ENCODE measurements around the gene BPTF. TPM values are rescaled to one million over a fixed set of nuclear protein-coding genes. Genes with fewer than 3 reads are reported as not detected.
A peak's percentile ranks its signal among the peaks of the same experiment; 100 is the strongest.
"Not testable (repeated sequence)": the region's sequence is repeated elsewhere in the genome, so short reads cannot be mapped to it uniquely, and the experiment has no call there.

Gene BPTF, protein sequence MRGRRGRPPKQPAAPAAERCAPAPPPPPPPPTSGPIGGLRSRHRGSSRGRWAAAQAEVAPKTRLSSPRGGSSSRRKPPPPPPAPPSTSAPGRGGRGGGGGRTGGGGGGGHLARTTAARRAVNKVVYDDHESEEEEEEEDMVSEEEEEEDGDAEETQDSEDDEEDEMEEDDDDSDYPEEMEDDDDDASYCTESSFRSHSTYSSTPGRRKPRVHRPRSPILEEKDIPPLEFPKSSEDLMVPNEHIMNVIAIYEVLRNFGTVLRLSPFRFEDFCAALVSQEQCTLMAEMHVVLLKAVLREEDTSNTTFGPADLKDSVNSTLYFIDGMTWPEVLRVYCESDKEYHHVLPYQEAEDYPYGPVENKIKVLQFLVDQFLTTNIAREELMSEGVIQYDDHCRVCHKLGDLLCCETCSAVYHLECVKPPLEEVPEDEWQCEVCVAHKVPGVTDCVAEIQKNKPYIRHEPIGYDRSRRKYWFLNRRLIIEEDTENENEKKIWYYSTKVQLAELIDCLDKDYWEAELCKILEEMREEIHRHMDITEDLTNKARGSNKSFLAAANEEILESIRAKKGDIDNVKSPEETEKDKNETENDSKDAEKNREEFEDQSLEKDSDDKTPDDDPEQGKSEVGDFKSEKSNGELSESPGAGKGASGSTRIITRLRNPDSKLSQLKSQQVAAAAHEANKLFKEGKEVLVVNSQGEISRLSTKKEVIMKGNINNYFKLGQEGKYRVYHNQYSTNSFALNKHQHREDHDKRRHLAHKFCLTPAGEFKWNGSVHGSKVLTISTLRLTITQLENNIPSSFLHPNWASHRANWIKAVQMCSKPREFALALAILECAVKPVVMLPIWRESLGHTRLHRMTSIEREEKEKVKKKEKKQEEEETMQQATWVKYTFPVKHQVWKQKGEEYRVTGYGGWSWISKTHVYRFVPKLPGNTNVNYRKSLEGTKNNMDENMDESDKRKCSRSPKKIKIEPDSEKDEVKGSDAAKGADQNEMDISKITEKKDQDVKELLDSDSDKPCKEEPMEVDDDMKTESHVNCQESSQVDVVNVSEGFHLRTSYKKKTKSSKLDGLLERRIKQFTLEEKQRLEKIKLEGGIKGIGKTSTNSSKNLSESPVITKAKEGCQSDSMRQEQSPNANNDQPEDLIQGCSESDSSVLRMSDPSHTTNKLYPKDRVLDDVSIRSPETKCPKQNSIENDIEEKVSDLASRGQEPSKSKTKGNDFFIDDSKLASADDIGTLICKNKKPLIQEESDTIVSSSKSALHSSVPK (N-terminal part only)
- 18.3 and 31.3 TPM in 2 replicates for total RNA-seq

DNA sequence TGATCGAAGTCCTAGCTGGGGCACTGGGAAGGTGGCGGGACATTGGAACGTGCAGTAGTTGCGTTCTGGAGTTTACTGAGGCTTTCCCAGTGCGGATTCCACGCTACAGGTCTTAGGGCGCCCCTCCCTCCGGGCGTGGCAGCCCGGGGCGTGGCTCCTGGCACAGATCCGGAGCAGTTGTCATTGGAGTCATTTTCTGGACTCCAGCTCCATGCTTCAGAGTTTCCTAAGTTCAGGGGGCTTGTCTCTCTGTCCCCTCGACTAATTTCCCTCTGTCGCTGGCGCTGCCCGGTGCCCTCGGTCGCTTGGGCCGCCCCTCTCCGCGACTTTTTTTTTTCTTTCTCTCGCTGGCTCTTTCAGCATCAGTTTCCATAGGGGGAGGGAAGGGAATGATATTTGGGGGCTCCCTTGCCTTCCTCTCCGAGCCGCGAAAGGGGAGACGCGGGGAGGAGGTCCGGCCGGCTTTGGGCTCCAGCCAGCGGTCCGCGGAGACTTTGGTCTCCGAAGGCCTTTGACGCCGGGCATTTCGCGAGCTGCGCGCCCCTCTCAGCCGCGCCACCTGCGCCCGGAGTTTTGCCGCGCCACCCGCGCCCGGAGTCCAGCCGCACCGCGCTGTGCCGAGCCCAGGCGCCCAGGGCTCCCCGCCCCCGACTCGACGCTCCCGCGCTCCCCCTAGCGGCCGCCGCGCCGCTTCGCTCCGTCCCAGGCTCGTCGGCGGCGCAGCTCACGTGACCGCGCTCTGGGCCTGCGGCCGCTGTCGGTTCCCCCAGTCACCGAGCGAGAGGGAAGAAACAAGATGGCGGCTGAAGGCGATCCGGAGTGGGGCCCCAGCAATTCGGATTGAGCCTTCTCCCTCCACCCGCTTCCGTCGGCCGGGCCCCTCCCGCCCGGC lies at the start of gene BPTF:
Gene BPTF (plus strand): TSS at position 769 of the 892 bp plus-strand sequence. CDS start 222 bp downstream, outside the sequence.
- DNase-seq (ENCODE audit: low read depth in 2 of 2) = peak; percentile 91 to 94

DNA sequence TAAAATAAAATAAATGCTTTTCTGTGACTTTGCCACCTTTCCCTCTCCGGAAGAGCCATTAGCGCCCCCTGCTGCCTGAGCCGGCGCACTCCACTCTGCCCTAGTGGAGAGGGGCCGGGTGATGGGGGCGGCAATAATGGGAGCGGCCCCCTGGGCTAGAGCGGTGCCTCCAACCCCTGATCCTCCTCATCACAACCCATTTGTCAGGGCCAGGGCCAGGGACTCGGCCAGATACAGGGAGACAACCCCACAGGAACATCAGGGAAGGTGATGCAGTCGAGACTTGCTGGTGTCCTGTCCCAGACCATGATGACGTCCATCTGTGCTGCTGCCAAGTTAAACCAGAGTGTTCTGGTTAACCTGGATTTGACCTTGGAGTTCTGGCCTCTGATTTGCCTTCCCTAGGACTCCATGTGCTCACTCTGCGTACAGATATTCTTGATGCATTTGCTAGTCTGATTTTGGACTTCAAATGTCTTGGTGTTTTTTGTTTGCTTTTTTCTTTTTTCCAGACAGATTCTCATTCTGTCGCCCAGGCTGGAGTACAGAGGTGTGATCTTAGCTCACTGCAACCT lies 46.1 kb upstream of the BPTF start:
- DNase-seq (ENCODE audit: low read depth in 2 of 2) = peak; percentile 45 to 79

DNA sequence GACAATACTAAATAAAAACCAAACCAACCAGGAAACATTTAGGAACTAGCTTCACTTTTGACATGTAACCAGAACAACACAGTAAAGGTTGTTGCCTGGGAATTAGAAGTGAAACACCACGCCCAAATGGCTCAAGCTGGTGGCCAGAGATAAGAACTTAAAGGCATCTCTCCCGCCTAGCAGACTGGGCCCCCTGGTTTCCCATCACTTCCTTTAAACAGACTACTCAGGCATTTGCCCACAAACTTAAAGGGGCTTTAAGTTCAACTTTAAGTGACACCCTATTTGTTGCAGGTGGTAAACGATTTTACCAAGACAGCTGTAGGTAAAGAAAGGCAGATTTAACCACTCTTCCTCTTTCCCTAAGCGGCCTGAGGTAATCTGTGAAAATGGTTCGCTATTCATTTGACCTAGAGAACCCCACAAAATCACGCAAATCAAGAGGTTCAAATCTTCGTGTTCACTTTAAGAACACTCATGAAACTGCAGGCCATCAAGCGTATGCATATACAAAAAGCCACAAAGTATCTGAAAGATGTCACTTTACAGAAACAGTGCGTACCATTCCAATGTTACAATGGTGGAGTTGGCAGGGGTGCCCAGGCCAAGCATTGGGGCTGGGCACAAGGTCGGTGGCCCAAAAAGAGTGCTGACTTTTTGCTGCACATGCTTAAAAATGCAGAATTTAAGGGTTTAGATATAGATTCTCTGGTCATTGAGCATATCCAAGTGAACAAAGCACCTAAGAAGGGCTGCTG lies 40.8 kb upstream of the BPTF start:
- DNase-seq (ENCODE audit: low read depth in 2 of 2) = peak in 1 of 2 donors; percentile 51

DNA sequence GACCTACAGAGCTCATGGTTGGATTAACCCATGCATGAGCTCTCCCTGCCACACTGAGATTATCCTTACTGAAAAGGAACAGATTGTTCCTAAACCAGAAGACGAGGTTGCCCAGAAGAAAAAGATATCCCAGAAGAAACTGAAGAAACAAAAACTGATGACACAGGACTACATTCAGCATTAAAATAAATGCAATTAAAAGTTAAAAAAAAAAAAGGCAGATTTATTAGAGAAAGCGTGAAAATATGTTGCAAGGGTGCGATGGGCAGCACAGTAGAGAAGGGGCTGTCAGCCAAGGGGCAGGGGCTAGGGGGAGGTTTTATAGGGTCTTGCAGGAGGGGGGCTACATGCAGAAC lies 40.2 kb upstream of the BPTF start:
- no peak for DNase-seq (ENCODE audit: low read depth in 2 of 2)

DNA sequence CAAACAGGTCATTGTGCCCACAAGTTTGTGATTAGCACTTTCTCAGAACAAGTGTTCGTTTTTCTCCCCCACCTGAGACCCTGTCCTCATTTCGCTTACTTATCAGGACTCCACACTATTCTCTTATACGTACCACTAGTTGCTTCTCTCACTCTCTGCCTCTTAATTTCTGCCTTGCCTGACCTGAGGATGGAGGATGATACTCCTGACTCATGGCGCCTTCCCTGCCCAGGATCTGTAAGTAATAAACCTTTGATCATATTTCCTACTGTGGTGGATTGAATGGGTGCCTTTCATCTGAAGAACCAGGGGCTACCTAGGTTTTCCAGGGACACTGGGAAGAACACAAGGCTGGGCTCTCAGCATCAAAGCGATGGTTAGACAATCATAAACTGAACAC lies 39.8 kb upstream of the BPTF start:
- no peak for DNase-seq (ENCODE audit: low read depth in 2 of 2)

DNA sequence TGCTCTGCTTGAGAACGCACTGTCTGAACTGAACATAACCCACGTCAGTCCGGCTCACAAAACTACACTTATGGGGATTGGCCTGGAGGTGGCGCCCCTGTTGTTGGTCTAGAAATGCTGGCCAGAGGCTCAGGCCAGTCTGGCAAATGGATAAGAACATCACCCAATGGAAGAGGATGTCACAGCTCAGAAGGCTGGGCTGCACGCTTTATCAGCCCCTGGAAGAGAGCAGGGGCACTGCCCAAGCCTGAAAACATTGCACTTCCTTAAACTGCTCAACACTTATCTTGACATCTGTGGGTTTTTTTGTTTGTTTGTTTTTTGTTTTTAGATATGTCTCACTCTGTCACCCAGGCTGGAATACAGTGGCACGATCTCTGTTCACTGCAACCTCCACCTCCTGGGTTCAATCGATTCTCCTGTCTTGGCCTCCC lies 24.8 kb upstream of the BPTF start:
- DNase-seq (ENCODE audit: low read depth in 2 of 2) = peak; percentile 86 to 91

DNA sequence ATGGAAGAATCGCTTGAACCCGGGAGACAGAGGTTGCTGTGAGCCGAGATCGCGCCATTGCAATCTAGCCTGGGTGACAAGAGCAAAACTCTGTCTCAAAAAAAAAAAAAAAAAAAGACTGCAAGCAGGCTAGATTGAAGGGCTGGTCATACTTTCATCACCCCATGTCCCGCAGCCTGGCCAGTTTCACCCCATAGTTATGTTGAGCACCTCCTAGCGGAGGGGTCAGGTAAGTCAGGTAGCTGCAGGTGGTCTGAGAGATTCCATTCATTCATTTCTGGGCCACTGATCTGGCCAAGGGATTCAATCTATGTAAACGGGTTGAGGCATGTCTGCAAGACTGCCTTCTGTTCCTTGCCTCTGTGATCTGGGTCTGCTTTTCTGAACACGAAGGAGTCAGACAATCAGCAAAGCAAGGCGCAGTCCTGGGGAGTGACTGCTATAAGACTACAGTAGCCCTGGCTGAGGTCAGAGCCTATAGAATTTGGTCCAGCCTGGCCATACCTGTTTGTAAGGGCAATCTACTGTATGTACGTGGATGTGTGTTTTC lies 23.6 kb upstream of the BPTF start:
- no peak for DNase-seq (ENCODE audit: low read depth in 2 of 2)

DNA sequence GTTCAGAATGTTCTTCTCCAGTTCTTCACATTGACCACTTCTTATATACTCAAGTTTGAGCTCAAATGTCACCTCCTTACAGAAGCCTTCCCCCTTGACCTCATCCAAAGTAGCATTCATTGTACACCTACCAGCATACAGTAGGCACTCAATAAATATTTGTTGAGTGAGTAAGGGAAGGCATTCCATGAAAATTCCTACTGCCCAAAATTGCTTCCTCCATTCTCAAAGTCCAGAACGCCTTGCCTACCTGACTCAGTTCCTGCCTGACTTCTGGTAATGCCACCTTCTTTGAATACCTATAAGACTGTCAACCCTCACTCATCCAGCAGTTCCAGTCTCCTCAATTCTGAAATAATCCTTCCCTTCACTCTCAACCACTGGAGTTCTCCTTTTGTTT lies 14.8 kb upstream of the BPTF start:
- no peak for DNase-seq (ENCODE audit: low read depth in 2 of 2)

DNA sequence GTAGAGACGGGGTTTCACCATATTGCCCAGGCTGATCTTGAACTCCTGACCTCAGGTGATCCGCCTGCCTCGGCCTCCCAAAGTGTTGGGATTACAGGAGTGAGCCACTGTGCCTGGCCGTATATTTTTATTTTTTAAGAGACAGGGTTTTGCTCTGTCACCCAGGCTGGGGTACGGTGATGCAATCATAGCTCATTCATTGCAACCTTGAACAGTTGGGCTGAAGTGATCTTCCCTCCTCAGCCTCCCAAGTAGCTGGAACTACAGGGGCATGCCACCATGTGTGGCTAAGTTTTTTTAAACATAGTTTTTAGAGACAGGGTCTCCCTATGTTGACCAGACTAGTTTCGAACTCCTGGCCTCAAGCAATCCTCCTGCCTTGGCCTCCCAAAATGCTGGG lies 12.9 kb upstream of the BPTF start:
- DNase-seq (ENCODE audit: low read depth in 2 of 2) = not testable (repeated sequence)

DNA sequence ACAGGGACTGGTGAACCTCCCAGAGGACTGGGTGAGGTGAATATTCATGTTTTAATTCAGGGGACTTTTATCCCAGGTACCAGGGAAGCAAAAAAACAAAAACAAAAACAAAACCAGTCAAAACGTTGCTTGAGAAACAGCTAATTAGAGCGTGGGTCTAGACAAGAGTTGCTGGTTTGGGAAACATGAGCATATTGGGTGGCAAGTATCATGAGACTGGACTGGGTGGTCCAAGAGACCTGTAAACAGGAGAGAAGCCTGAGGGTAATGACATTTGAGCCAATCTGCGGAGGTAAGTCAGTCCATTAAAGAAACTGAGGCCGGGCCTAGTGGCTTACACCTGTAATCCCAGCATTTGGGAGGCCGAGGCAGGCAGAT lies 11.5 kb upstream of the BPTF start:
- no peak for DNase-seq (ENCODE audit: low read depth in 2 of 2)

DNA sequence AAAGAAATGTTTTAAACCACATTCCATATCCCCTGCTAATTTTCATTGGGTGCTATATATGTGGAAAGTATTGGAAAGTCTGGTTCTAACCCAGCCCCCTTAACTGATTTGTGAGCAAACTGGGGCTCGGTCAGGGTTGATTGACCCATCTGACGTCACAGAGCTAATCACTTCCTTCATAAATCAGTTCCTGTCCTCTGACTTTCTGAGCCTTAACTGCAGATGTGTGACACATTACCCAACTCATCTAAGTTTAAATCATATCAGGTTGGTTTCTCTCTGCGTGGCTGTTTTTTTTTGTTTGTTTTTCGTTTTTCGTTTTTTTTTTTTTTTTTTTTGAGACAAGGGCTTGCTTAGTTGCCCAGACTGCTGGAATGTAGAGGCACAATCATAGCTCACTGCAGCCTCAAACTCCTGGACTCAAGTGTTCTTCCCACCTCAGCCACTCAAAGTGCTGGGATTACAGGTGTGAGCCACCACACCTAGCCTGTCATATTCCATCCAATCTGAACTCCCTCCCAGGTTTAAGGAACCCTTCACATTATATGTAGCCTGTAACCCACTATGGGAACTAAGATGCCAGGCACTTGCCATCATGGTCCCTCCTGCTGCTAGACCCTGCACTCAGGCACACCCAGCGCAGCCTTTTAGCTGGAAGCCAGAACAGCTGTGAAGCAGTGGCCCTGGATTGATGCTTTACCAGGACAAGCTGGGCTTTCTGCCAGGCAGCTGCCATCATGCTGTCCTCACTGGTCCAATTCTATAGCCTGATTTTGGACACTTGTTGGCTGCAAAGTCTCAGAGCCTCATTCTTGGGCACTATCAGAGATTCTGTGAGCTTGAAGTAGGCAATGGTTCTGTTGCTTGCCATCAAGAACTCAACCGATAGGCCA lies 6.9 kb upstream of the BPTF start:
- peak in 1 of 2 donors; percentile 35 for DNase-seq (ENCODE audit: low read depth in 2 of 2)

DNA sequence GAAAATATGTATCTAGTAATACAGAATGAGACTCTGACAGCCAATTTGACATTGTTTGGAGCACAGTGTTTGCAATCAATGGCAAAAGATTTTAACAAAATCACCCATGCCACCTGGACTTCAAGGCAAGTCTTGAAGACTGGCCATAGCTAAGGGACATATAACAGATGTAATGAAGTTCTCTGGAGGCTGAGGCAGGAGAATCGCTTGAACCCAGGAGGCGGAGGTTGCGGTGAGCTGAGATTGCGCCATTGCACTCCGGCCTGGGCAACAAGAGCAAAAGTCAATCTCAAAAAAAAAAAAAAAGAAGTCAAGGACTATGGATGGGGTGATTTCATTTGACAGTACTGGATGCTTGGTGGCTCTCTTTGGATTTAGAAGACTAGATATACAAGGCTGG lies 5.6 kb upstream of the BPTF start:
- no peak for DNase-seq (ENCODE audit: low read depth in 2 of 2)

DNA sequence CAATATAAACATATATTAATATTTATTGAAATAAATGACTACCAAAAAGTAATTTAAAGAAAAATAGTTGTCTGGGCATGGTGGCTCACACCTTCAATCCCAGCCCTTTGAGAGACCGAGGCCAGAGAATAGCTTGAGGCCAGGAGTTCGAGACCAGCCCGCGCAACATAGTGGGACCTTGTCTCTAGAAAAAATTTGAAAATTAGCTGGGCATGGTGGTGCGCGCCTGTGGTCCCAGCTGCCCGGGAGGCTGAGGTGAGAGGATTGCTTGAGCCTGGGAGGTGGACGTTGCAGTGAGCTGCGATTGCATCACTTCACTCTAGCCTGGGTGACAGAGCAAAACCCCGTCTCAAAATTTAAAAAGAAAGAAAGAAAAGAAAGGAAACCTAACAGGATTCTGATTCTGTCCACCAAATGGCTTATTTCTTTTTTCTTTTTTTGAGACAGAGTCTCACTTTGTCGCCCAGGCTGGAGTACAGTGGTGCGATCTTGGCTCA lies 3.4 kb upstream of the BPTF start:
- no peak for DNase-seq (ENCODE audit: low read depth in 2 of 2)

DNA sequence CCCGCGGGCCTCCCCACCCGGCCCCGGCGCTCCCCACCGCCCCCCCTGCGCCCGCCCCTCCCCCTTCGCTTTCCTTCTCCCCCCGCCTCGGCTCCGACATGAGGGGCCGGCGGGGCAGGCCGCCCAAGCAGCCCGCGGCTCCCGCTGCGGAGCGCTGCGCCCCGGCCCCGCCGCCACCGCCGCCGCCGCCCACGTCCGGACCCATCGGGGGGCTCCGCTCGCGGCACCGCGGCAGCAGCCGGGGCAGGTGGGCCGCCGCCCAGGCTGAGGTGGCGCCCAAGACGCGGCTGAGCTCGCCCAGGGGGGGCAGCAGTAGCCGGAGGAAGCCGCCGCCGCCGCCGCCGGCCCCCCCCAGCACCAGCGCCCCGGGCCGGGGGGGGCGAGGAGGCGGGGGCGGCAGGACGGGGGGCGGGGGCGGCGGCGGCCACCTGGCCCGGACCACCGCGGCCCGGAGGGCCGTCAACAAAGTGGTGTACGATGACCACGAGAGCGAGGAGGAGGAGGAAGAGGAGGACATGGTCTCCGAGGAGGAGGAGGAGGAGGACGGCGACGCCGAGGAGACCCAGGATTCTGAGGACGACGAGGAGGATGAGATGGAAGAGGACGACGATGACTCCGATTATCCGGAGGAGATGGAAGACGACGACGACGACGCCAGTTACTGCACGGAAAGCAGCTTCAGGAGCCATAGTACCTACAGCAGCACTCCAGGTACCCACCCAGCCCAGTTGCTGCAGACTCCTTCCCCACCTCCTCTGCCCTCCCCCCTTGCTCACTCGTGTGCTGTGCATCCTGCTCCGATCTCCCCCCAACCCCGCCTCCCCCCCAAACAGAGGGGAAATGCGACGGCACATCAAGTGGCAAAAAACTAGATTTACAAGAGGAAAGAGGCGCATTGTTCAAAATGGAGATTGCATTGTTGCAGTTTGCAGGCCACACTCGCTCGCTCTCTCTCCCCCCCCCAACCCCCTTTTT lies 611 bp downstream of the BPTF start:
- DNase-seq (ENCODE audit: low read depth in 2 of 2) = peak; percentile 33 to 38

DNA sequence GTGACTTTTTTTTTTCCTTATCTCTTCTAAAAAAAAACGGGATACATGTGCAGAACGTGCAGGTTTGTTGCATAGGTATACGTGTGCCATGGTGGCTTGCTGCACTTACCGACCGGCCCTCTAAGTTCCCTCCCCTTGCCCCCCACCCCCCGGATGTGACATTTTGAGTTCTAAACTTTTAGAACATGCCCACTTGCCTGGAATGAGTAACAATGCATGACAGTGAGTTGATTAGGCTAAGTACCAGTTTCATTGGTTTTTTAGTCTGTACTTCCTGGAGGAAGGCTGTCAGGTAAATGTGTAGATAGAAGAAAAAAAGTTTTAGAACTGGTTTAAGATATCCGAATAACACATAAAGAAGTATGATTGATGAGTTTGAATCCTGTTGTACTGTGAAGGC lies 4.0 kb downstream of the BPTF start:
- DNase-seq (ENCODE audit: low read depth in 2 of 2) = peak in 1 of 2 donors; percentile 17

DNA sequence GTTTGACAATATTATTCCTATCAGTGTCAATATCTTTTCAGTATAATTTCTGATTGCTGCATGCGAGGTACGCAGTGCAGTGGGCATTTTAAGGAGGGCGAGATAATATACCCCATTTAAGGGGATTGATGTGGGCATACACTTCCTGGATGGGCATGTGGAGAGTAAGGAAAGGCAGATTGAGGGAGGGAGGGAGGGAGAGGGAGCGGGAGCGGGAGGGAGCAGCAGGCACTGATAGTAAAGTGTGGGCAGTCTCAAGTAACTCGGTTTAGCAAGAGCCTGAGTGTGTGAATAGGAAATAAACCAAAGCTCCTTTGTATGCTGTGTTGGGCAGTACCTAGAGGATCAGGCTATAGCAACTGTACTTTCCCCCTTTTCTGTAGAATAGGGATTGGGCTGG lies 5.1 kb downstream of the BPTF start:
- no peak for DNase-seq (ENCODE audit: low read depth in 2 of 2)

DNA sequence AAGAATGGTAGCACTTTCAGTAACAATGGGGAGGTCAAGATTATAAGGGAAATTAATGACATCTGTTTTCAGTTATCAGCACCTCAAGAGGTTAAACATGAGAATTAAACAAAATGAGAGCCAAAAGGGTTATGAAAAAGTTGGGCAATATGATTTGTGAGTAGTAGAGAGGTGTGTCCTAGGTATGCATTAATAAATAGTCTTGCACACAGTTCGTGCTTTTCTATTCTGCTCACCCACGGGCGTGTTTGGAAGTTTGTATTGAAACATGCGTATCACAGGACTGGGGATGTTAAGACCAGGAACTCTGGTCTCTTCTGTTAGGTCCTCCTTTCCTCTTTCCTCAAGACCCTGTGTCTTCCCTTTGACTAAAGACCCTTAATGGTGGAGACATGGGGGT lies 6.0 kb downstream of the BPTF start:
- no peak for DNase-seq (ENCODE audit: low read depth in 2 of 2)
